Left lung (tissue), 10 donors: Measurements from ENCODE around the gene DLG1. TPM values are rescaled to one million over a fixed set of nuclear protein-coding genes. Genes with fewer than 3 reads are reported as not detected.

Experiments
- ATAC-seq: fragments of 200-7000 bp; cut with Tn5 transposase; one replicate; pipeline ENCODE4 v1.9.1; 2020; ENCODE audit warnings: moderate library complexity
- DNase-seq, 4 donors: peaks; one replicate each; pipeline ENCODE4 v3.0.0-alpha.2; 2013 to 2020
- H3K27ac ChIP-seq, 2 donors: fragments of 200-600 bp; sonication (generic) in 1 of 2; one replicate each; pipeline versions ENCODE4 v1.5.0 to v1.8.0; 2020 to 2021
- H3K27me3 ChIP-seq, 2 donors: fragments of 200-600 bp; sonication (generic) in 1 of 2; one replicate each; pipeline versions ENCODE4 v1.5.0 to v1.8.0; 2020 to 2021
- H3K36me3 ChIP-seq, 2 donors: fragments of 200-600 bp; sonication (generic) in 1 of 2; one replicate each; pipeline versions ENCODE4 v1.5.0 to v1.8.0; 2020 to 2021
- H3K4me1 ChIP-seq, 2 donors: fragments of 200-600 bp; one replicate each; pipeline ENCODE4 v1.8.0; 2021
- H3K4me3 ChIP-seq, 2 donors: fragments of 200-600 bp; sonication (generic) in 1 of 2; one replicate each; pipeline versions ENCODE4 v1.5.0 to v1.8.0; 2020 to 2021; ENCODE audit warnings: mild to moderate bottlenecking in 1 of 2
- H3K9me3 ChIP-seq, 2 donors: fragments of 200-600 bp; sonication (generic) in 1 of 2; one replicate each; pipeline versions ENCODE4 v1.5.0 to v1.8.0; 2020 to 2021
- CTCF ChIP-seq, 2 donors: fragments of 200-600 bp; sonication (generic) in 1 of 2; IDR thresholded peaks; one replicate each; pipeline versions ENCODE4 v1.5.0 to v1.8.0; 2021; ENCODE audit warnings: antibody characterized with exemption in 2 of 2
- intact Hi-C, 2 donors: fragments of 100-400 bp; cut with DNase I; formaldehyde crosslinking; loops; one replicate each; pipeline versions ENCODE4 v1.11.2 to v1.14.2; 2022
- polyA plus RNA-seq, 6 donors: library from polyadenylated mRNA; unstranded; fragments of 120-200 nt; gene quantifications; one replicate each; pipeline ENCODE4 v1.2.1, GENCODE V29; 2013; ENCODE audit not compliant: insufficient read length in 6 of 6
- total RNA-seq, 2 donors: library from RNA; stranded (reverse); fragmentation: NEBNext Ultra II Directional; extraction: Animal tissue kit (Norgen Biotek cat#: 25700); gene quantifications; one replicate each; pipeline ENCODE4 v1.2.1, GENCODE V29; 2021
- donor health status: DM: no; HTN: yes; CAD: no.
- donor health status: DM: no; HTN: no; CAD: no.

Gene DLG1
- total and polyA plus RNA-seq, 8 donors, result 71.0 to 89.9 (median 83.2) TPM

GRCh38 chr3:197030379-197031314 lies 267.8 kb downstream of the DLG1 start:
- no peaks in the 10 kb centered on the region for H3K9me3 ChIP-seq
- intact Hi-C loops, result no loop called here
- H3K4me1 ChIP-seq, result peaks cover 8 to 36% of the 10 kb centered on the region in 2 donors
- DNase-seq, result no peak
- H3K4me3 ChIP-seq, result no peak overlapping the region
- H3K27ac ChIP-seq, result no peak overlapping the region
- no peak for TF ChIP-seq CTCF (IDR thresholded peaks at IDR 0.05)
- H3K27me3 ChIP-seq, result peaks cover 0 to 38% of the 10 kb centered on the region in 2 donors
- no peaks in the 10 kb centered on the region for H3K36me3 ChIP-seq
- no peak for ATAC-seq

GRCh38 chr3:197029511-197030167 lies 268.8 kb downstream of the DLG1 start, which contains the start of gene MELTF:
Gene MELTF, minus strand, starts transcription at chr3:197029817. Its CDS starts 115 bp downstream, at chr3:197029702.
- no peaks in the 10 kb centered on the region for H3K9me3 ChIP-seq
- H3K4me3 ChIP-seq, result peak within 1 kb of the TSS; percentile 37 to 59
- intact Hi-C loops, result no loop called here
- ATAC-seq (peak; percentile 92), DNase-seq (peak; percentile 31 to 93 (median 62))
- H3K27ac ChIP-seq, result no peak within 1 kb of the TSS
- peaks cover 0 to 37% of the 10 kb centered on the region in 2 donors for H3K27me3 ChIP-seq
- TF ChIP-seq CTCF (IDR thresholded peaks at IDR 0.05), result peak; percentile 75 to 90
- peaks cover 8 to 36% of the 10 kb centered on the region in 2 donors for H3K4me1 ChIP-seq
- H3K36me3 ChIP-seq, result no peaks in the 10 kb centered on the region

- peak overlapping the region; percentile 37 to 59 for H3K4me3 ChIP-seq
- no peak for TF ChIP-seq CTCF (IDR thresholded peaks at IDR 0.05)
- H3K36me3 ChIP-seq, result no peaks in the 10 kb centered on the region
- DNase-seq (no peak), ATAC-seq (peak; percentile 12)
- peaks cover 0 to 44% of the 10 kb centered on the region in 2 donors for H3K27me3 ChIP-seq
- no peak overlapping the region for H3K27ac ChIP-seq
- H3K4me1 ChIP-seq, result peaks cover 8 to 37% of the 10 kb centered on the region in 2 donors
- H3K9me3 ChIP-seq, result no peaks in the 10 kb centered on the region
- intact Hi-C loops, result no loop called here
These were observed 269.5 kb downstream of the DLG1 start for GRCh38 chr3:197028728-197029510.

- H3K27ac ChIP-seq, result no peak overlapping the region
These were observed 270.3 kb downstream of the DLG1 start for GRCh38 chr3:197027896-197028727.

More at GRCh38 chr3:197027896-197028727, 270.3 kb downstream of the DLG1 start:
- no peaks in the 10 kb centered on the region for H3K9me3 ChIP-seq
- peak overlapping the region in 1 of 2 donors; percentile 59 for H3K4me3 ChIP-seq
- H3K4me1 ChIP-seq, result peaks cover 8 to 45% of the 10 kb centered on the region in 2 donors
- ATAC-seq, result no peak
- H3K27me3 ChIP-seq, result peaks cover 0 to 52% of the 10 kb centered on the region in 2 donors
- H3K36me3 ChIP-seq, result no peaks in the 10 kb centered on the region
- intact Hi-C loops, result no loop called here
- DNase-seq, result no peak
- no peak for TF ChIP-seq CTCF (IDR thresholded peaks at IDR 0.05)
